AML-193 (cell line): Measurements from ENCODE around the gene CRISPLD2.
A peak's percentile ranks its signal among the peaks of the same experiment; 100 is the strongest.

ENCODE experiments used
- DNase-seq, 2 experiments: peaks; one replicate each; lab custom pipeline; 2025; lab: John Stamatoyannopoulos, UW

Gene CRISPLD2

DNA sequence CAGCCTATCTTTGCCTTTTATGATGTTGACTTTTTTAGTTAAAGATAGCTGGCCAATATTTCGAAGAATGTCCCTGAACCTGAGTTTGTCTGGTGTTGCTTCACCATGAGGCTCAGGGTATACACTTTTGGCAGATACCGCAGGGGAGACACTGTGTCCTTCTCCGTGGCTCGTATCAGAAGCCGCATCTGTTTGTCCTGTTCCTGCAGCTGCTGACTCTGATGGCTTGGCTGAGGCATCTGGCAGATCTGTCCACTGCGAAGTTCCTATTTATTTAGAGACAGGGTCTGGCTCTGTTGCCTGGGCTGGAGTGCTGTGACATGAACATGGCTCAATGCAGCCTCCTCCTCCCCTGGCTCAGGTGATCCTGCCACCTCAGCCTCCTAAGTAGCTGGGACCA is 93.5 kb downstream of the CRISPLD2 start:
- no peak for DNase-seq

DNA sequence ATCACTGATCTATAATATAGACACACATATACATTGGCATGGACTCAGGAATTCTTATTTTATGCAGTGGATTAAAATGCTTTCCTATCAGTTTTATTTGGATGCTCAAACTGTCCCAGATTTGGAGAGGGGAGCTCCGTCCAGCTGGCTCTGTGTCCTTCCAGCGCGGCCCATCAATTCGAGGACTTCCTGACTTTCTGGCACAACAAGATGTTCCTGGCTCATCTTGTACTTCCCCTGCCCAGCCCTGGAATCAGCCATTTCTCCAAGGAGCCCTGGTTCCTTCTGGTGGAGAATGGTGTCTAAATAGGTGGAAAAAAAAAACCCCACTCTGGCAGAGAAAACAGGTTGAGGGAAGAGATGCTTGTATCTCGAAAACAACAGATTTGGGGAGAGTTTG is 94.5 kb downstream of the CRISPLD2 start:
- no peak for DNase-seq

DNA sequence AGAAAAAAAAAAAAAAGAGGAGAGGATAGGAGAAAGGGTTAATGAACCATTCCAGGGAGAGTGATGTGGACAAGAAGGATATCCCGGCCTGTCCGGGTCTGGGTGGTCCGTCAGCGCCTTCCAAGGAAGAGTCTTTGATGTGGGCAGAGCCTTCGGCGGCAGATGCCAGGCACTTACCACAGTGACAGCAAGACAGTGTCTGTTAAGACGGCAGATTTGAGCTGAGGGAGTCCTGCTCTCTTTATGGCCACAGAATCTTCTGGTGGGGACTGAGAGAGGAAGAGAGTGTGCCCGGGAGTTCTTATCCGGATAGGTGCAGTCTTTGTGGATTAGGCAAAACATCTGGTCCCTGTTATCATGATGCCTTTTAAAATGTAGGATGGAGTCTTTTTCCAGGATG is 96.4 kb downstream of the CRISPLD2 start:
- DNase-seq, result no peak

DNA sequence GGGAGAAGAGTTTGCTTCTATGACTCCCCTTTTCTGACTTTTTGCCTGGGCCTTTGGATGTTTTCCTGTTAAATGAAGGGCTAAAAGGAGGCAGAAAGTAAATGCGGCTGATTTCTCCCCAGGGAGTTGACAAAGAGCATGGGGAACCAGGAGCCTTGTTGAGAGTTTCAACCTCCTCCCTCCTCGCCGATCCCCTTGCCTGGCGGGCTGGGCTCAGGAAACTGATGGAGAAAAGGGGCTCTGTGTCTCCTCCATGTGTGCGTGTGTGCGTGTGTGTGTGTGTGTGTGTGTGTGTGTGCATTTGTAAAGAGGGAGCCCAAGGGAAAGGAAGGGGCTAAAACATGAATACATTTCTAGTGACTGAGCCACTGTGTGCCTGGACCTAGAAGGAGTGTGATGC is 97.1 kb downstream of the CRISPLD2 start:
- DNase-seq, result no peak

DNA sequence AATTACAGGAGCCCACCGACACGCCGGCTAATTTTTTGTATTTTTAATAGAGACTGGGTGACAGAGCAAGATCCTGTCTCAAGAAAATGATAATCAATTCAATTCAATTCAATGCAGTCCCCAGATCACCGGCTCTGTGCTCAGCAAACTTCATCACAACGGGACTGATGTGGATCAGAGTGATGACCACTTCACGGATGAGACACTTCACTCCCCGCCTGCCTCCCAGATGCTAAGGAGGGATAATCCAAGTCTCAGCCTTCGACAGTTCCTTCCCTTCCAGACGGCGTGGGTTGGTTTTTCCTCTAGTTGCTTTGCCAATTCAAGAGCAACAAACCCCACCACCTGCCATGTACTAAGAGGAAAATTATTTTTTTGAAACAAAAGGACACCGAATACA is 97.7 kb downstream of the CRISPLD2 start:
- DNase-seq, result no peak

DNA sequence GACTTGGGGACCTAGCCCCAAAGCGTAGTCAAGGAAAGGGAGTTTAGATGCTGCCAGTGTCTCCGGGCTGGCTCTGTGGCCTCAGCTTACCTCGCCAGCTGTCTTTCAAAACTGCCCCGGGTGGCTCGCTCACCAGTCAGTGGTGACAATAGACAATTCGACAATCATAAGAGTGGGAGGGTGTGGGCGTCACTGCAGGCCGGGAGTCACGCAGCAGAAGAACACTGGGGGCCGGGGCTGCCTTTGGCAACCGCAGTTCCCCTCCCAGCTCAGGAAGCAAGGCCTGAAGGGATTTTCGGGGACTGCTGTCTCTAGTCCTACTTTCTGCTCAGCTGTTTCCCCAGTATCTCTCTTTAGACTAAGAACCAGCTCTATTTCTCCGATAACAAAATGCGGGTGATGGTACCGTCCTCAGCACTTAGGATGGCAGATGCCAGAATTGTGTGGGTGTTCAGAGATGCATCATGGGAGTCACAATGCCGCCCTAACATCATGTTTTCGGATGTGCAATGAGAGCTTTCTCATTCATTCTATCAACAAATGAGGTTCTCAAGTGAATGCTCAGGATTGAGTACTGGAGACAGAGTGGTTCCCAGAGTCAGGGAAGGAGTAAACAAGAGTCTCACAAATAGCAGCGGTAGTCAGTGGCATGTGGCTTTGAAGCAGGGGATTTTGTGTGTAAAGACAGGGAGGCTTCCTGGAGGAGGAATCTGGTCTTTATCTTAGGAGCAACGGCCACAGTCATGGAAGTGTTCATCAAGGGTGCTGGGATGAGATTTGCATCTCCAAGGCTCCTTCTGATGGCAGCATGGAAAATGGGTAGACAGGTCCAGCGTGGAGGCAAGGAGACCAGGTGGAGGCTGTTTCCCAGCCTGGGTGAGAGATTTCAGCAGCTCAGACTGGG is 98.5 kb downstream of the CRISPLD2 start:
- no peak for DNase-seq

DNA sequence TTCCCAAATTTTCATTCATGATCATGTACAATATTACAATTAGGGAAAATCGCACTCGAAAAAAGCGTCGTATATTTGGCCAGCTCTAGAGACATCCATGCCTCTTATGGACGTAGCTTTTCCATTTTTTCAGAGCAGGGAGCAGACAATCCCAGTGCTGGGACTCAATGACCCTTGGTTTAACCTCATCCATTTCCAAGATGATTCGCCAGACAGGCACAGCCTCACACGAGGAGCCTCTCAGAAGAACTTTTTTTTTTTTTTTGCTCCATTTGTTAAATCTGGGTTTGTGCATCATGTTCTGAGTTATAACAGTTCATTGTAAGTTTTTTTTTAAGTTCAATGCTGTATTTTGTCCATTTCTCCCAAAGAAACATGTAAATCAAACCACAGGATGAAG is 99.5 kb downstream of the CRISPLD2 start:
- DNase-seq, result no peak

DNA sequence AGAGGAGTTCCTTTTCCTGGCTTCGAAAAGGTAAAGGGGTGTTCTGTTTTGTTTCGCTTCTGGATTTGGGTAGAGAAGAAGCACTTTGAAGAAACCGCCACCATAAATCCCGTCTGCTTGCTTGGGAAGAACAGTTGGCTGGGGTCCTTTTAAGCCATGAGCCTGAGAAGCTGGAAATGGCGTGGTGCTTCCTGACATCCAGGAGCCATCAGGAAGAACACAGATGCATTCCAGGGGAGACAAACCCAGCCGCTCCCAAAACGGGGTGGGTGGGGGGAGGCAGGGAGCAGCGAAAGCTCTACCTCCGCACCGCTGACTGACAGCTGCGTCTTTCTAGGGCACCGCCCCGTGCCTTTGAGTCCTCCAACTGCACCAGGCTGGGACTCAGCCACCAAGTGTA is 99.9 kb downstream of the CRISPLD2 start:
- DNase-seq, result no peak

DNA sequence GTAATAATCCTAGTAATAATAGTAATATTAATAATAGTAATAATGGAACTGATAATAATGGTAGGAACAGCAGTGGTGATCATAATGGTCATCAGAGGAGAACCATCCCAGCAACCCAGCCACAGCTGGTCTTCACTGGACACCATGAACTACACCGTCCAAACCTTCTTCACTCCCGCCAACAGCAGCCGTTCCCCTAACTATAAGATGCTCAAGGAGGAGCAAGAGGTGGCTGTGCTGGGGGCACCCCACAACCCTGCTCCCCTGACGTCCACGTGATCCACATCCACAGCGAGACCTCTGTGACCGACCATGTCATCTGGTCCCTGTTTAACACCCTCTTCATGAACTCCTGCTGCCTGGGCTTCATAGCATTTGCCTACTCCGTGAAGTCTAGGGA is 100.5 kb downstream of the CRISPLD2 start:
- DNase-seq, result no peak

DNA sequence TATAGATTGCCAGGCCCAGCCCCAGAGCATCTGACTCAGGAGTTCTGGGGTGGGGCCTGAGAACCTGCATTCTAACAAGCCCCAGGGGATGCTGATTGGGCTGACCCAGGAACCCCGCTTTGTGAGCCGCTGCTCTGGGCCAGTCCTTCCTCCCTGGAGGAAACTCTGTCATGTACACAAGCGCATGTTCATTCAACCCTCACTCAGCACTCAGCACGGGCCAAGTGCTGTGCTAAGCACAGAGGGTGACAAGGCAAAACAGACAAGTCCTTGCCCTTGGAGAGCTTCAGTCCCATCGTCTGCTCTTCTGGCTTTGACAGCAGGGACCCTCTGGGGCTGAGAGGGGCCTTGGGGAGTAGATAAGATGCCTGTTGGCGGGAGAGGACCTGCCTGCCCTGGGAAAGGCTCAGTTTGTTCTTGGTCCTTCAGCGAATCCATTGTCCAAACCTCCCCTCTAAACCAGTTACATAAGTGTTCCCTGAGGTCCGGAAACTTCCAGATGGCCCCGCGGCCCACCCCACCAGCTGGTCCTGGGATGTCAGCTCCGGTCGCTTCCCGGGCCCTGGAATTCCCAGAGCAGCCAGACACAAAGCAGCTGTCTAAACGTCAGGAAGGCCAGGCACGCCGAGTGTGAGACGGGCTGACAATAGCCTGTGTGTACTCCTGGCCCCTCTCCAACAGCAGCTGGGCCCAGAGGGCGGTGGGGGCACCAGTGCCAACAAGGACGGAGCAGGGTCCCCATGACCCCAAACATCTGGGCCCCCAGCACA is 102.8 kb downstream of the CRISPLD2 start:
- DNase-seq, result no peak

DNA sequence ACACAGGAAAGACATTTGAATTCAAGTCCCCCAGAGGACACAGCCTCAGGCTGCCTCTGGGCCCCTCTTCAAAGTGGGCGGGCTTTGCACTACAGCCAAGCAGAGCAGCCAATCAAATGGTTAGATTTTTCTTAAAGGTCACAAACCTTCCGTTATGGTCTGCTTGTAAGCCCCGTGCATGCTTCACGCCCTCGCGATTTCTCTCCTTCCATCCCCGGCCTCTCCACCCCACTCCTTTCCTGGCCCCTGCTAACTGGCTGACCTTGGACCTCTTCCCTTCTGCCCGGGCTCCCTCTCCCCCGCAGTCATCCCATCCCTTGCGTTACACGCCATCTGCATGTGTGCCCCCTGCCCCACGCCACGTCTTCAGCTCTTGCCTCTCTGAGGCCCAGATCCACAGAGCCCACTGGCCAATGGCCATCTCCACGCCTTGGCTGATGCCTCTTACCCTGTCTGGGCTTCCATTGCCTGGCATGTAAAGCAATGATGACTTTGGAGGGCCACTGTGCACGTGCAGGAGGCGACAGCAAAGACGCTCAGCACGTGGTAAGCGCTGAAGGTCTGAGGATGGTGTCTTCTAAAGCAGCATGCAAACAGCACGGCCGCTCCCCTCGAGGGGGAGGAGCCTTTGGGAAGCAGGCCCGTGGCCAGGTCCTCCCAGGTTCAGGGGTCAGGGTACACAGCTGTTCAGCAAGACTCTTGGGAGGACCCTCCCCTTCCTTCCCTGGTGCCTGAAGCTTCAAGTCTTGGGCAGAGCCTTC is 104.7 kb downstream of the CRISPLD2 start:
- no peak for DNase-seq

DNA sequence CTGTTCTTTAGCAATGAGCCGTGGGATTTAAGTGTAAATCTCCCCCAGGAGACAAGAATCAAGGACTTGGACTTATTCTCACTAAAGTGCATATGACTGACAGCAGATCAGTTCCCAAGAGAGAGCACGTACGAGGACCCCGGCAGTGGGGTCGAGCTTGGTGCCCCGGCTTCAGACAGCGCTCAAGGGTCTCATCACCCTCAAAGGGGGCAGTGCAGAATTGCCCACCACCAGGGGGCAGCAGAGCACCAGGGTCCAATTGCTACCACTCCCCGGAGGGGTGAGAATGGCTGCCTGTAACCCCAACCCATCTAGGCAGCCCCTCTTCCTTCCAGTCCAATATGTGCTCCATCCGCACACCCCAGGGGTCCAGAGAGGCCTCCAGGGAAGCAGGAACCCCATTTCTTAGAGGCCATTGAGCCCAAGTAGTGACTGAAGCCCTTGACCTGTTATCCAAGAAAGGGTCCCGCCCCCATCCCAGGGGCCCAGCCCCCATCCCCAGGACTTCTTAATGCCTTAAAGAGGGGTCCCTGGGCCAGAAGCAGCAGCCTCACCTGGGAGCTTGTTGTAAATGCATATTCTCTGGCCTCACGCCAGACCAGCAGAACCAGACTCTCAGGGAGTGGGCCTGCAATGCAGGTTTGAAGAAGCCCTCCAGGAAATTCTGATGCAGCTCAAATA is 105.4 kb downstream of the CRISPLD2 start:
- peak; percentile 12 to 16 for DNase-seq

DNA sequence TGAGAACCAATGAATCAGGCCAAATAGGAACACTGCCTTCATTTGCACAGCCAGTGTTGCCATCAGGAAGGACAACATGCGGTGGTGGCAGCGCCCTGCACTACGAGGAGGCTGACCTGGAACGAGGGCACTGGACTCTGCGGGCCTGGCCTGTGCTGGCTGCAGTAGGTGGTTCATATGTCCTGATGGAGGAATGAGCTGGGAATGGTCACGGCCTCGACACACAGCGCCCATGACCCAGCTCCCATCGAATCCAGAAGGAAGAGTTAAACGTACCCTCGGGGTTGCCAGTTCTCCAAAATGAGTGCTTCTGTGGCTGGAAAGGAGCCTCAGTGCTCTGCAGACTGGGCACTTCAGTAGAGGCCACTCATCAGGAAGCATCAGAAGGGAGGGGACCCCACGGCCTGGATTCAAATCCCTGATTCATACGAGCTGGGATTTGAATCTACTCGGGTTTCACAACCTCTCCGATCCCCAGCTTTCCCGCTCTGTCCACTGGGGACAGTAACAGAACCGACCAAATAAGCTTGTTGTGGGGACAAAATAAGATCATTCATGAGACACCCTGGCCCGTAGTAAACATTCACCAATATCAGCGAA is 106.1 kb downstream of the CRISPLD2 start:
- no peak for DNase-seq

DNA sequence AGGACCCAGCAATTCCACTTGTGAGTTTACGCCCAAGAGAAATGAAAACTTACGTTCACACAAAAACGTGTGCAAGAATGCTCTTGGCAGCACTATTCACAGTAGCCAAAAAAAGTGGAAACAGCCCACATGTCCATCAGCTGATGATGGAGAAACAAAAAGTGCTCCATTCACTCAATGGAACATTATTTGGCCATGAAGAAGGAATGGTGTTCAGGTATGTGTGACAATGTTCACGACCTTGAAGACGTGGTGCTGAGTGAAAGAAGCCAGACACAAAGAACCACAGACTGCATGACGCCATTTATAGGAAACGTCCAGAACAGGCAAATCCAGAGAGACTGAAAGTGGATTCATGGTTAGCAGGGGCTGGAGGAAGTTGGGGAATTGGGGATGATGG is 106.7 kb downstream of the CRISPLD2 start:
- no peak for DNase-seq

DNA sequence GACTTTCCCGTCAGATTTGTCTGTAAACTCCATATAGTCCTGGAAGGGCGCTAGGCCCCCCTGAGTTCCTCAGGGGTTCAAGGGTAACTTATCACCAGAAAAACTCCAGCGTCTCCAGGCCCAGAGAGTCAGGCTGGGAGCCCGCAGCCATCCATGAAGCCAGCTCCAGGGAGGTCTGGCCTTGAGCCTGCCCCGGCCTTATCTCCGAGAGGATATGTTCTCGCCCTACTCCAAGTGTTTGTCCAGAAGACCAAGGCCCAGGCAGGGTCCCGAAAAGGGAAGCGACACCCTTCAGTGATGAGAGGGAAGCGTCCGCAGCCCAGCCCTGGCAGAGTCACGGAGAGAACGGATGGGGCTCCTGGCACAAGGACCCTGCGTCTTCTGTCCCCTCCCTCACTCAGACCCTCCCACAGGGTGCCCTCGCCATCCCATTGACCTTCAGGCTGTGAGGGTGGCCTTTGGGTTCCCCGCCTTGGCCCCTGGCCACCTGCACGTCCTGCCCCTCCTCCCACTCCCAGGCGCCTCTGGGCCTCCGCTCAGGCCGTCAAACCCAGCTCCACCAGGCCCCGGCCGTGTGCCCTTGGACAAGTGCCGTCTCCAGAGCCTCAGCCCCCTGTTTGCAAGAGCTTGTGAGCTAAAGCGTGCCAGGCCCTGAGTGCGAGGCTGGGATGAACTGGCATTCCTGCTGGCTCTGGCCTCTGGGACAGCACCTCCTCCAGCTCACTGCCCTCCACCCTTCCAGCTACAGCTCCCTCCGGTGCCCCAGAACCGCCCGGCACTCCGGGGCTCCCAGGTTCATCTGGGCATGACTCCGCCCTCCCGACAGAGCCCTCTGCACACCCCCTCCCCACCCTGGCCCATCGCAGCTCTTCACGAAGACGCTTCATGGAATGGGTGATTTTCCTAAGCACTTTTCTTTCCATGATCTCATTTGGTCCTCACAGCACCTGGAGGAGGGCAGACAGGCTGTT is 108.1 kb downstream of the CRISPLD2 start:
- no peak for DNase-seq

DNA sequence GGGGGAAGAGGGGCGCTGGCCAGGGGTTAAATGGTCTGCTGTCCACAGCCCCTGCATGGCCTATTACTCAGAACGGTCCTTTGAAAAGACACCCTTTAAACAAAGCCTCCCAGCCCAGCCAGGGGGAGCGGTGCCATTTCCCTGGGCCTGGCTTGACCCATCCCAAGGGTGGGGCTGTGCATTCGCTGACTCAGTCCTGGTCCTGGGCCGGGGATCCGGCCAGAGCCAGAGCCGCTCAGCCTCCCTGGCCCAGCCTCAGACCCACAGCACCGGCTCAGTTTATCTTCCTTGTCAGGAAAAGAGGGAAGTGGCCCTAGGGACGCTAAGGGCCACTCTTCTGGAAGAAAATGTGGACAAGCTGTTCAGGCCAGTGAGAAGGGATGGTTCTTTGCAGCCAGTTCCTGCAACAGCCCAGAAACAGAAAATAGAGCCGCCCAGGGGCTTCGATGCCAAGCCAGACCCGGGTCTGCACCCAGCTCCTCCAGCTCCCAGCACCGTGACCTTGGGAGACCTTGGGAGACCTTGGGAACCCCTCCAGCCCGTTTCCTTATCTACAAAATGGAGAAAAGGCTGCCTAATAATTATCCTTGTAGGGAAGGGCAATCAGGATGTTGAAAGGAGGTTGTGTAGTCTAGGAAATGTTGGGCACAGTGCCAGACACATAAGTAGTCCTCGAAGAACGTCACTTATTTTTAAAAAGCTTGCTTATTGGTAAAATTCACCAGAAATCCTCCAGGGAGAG is 109.1 kb downstream of the CRISPLD2 start:
- DNase-seq, result no peak

DNA sequence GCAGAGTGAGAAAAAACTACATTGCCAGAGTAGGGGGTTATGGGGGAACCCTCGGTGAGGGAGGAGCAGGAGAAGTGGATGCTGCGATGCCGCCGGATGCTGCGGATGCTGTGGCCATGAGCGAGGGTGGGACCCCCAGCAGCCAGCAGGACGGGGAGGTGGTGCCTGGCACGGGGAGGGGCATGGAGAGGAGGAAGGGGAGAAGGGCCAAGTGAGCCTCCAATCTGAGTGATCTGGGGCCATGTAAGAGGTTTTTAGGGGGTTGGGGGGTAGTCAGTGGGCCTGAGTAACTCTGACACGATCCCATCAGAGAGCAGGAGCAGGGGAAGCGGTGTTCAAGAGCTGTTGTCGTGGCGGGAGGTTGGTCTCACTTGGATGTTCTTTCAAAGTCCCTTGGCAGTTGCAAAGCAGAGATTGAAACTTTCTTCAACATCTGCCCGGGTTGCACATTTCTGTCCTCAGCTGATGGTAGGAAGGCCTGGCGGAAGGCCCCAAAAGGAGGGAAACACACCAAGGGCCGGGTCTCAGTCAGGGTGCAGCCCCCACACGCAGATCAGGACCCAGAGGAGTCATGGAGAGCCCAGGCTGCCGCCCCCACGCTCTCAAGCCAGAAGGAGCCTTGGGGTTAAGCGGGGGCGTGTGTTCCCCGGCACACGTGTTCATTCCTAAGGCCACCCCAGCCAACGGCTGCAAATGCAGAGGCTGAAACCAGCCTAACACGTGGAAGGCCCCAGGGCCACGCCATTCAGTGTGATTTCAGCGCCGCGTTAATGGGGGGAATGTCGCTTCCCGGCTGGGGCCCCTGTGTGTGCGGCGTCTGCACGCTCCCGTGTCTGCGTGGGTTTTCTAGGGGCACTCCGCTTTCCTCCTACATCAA is 109.9 kb downstream of the CRISPLD2 start:
- no peak for DNase-seq

DNA sequence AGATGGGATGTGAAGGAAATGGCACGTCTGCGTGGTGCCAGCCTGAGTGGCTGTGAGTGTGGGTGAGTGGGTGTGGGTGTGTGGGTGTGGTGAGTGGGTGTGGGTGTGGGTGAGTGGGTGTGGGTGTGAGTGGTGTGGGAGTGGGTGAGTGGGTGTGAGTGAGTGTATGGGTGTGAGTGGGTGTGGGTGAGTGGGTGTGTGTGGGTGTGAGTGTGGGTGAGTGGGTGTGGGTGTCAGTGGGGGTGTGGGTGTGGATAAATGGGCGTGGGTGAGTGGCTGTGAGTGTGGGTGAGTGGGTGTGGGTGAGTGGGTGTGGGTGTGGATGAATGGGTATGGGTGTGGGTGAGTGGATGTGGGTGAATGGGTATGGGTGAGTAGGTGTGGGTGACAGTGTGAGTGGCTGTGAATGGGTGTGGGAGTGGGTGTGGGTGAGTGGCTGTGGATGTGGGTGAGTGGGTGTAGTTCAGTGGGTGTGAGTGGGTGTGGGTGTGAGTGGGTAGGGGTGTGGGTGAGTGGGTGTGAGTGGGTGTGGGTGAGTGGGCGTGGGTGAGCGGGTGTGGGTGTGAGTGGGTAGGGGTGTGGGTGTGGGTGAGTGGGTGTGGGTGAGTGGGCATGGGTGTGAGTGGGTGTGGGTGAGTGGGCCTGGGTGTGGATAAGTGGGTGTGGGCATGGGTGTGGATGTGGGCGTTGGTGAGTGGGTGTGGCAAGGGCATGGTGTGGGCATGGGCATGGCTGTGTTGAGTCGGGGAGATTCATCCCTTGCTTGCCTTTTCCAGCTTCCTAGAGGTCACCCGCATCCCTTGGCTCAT is 110.7 kb downstream of the CRISPLD2 start:
- DNase-seq, result no peak
